ENCODE measurements around the gene NAT14.

Gene NAT14

DNA sequence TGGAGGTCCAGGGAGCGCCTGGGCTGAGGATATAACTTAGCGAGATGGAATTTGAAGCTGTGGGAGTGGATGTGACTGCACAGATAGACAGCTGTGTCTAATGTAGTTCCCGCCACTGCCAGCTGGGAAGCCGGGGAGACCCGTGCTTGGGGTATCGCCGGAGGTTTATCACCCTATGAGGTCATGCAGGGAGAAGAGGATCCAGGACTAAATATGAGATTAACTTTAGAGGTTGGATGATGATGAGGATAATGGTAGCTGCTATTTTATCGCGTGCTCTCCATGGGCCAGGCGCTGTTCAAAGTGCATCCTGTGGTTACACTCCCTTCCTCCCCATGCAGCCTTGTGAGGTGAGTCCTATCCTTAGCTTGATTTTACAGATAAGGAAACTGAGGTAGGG lies 23.1 kb downstream of the NAT14 start:
- TF ChIP-seq ELF4 (IDR thresholded peaks at IDR 0.05) (no peak), HDGF (IDR thresholded peaks at IDR 0.05; ENCODE audit: borderline replicate concordance) (no peak), FOXM1 (IDR thresholded peaks at IDR 0.05; ENCODE audit: borderline replicate concordance) (no peak), SP1 (IDR thresholded peaks at IDR 0.05) (no peak), BHLHE40 (IDR thresholded peaks at IDR 0.05; ENCODE audit: borderline replicate concordance) (no peak), NFRKB (IDR thresholded peaks at IDR 0.05) (no peak), TARDBP (IDR thresholded peaks at IDR 0.05) (no peak), CTBP1 (IDR thresholded peaks at IDR 0.05; ENCODE audit: borderline replicate concordance) (no peak), ZNF384 (IDR thresholded peaks at IDR 0.05) (no peak), SUZ12 (IDR thresholded peaks at IDR 0.05) (no peak), FOXA1 (IDR thresholded peaks at IDR 0.05) (no peak), LEF1 (IDR thresholded peaks at IDR 0.05; ENCODE audit: borderline replicate concordance) (no peak), ARNT (IDR thresholded peaks at IDR 0.05) (no peak), L3MBTL2 (conservative IDR thresholded peaks at IDR 0.05) (no peak), FOXK2 (IDR thresholded peaks at IDR 0.05) (no peak)
- TF ChIP-seq, protein P1, sequence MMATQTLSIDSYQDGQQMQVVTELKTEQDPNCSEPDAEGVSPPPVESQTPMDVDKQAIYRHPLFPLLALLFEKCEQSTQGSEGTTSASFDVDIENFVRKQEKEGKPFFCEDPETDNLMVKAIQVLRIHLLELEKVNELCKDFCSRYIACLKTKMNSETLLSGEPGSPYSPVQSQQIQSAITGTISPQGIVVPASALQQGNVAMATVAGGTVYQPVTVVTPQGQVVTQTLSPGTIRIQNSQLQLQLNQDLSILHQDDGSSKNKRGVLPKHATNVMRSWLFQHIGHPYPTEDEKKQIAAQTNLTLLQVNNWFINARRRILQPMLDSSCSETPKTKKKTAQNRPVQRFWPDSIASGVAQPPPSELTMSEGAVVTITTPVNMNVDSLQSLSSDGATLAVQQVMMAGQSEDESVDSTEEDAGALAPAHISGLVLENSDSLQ (IDR thresholded peaks at IDR 0.05) = no peak
- no peak for DNase-seq (ENCODE audit: extremely low spot score)
- POLR2A ChIA-PET = interaction anchor here (1.0 to 1.4 kb wide), 3 partner anchors 21 to 91 kb away, joined by 3 read pairs; partner anchors contain the start of genes FIZ1 and NAT14
- CTCF ChIA-PET = interaction anchor here (0.8 kb wide), 1 partner anchor 40 kb away, joined by 4 read pairs; no protein-coding TSS in a partner anchor

DNA sequence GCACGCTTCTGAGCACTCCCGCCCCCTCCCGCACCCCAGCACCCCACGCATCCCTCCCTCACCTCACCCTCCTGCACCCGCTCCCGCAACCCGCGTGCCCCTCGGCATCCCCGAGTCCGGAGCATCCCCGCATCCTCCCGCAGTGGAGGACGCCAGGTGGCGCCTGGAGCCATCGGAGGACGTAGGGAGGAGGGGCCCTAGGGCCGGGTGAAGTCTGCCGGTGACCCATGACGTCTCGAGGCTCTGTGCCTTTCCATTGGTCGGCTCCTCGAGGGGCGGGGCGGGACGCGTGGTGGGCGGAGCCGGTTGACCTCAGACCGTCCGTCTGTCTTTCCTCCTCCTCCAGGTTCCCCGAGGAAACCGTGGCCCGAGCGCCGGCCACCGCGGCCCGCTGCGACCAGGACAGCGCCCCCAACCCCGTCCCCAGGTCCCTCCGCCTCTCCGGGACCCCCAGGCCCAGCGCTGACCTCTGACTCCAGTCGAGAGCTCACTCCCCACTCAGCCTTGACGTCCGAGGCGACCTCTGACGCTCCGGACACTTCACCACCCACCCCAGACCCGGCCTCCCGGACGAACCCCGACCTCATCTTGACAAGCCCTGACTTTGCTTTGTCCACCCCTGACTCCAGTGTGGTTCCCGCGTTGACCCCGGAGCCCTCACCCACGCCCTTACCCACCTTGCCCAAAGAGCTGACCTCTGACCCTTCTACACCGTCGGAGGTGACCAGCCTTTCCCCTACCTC lies 32.1 kb downstream of the NAT14 start:
- DNase-seq (ENCODE audit: extremely low spot score) = peak; percentile 99
- CTCF ChIA-PET = interaction anchor here (1.3 kb wide), 1 partner anchor 89 kb away, joined by 4 read pairs; no protein-coding TSS in a partner anchor
- TF ChIP-seq SUZ12 (IDR thresholded peaks at IDR 0.05) (no peak), ELF4 (IDR thresholded peaks at IDR 0.05) (no peak), ARNT (IDR thresholded peaks at IDR 0.05) (no peak), HDGF (IDR thresholded peaks at IDR 0.05; ENCODE audit: borderline replicate concordance) (no peak), ZNF384 (IDR thresholded peaks at IDR 0.05) (no peak), NFRKB (IDR thresholded peaks at IDR 0.05) (no peak), TARDBP (IDR thresholded peaks at IDR 0.05) (no peak), CTBP1 (IDR thresholded peaks at IDR 0.05; ENCODE audit: borderline replicate concordance) (no peak), SP1 (IDR thresholded peaks at IDR 0.05) (no peak), BHLHE40 (IDR thresholded peaks at IDR 0.05; ENCODE audit: borderline replicate concordance) (no peak), FOXK2 (IDR thresholded peaks at IDR 0.05) (no peak), L3MBTL2 (conservative IDR thresholded peaks at IDR 0.05) (no peak), FOXM1 (IDR thresholded peaks at IDR 0.05; ENCODE audit: borderline replicate concordance) (no peak), LEF1 (IDR thresholded peaks at IDR 0.05; ENCODE audit: borderline replicate concordance) (no peak), FOXA1 (IDR thresholded peaks at IDR 0.05) (no peak)
- TF ChIP-seq, protein P1 (IDR thresholded peaks at IDR 0.05) = no peak
- POLR2A ChIA-PET = interaction anchor here (0.9 kb wide), 1 partner anchor 89 kb away, joined by 3 read pairs; no protein-coding TSS in a partner anchor

DNA sequence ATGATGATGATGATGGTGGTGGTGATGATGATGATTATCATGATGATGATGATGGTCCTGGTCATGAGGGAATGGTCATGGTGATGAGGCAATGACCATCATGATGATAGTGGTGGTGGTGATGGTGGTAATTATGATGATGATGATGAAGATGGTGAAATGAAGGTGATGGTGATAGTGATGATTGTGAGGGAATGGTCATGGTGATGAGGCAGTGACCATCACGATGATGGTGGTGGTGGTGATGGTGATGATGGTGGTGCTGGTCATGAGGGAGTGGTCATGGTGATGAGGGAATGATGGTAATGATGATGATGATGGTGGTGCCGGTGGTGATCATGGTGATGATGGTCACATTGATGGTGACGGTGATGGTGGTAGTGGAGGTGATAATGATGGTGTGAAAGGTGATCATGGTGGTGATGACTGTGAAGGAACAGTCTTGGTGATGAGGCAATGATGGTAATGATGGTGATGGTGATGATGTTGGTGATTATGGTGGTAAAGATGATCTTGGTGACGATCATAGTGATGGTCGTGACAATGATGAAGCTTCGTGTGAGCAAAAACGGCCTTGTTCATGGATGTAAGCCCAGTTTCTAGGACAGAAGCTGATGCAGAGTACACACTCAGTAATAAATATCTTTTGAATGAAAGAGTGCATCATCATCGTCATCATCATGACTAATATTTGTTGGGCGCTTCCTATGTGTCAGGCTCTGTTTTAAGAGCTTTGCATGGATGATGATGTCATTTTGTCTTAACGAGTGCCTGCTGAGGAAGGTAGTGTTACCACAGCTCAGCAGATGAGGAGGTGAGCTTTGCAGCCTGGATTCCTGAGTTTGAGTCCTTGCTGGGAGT lies 34.7 kb downstream of the NAT14 start:
- CTCF ChIA-PET = no interaction called here

DNA sequence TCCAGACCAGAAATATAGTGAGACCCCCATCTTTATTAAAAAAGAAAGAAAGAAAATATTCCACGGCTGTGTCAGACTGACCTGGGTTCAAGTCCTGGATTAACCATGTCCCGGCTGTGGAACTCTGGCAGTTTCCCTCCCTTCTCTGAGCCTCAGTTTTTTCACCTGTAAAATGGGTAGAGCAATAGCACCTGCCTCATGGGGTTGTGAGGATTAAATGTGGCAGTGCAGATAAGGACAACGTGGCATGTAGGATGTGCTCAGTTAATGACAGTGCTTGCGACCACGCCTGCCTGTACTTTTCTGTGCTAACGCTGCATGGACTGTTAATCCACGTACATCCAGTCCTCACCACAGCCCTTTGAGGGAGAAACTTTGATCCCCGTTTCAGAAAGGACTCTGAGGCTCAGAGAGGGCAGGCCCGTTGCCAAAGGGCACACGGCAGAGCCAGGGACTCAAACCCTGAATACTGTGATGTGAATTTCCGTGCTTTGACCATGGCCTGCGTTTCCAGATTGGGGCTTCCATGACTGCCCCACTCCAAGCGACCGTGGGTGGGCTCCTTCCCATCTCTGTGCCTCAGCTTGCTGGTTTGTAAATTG lies 35.8 kb downstream of the NAT14 start:
- TF ChIP-seq SUZ12 (IDR thresholded peaks at IDR 0.05) (no peak), LEF1 (IDR thresholded peaks at IDR 0.05; ENCODE audit: borderline replicate concordance) (no peak), SP1 (IDR thresholded peaks at IDR 0.05) (no peak), FOXM1 (IDR thresholded peaks at IDR 0.05; ENCODE audit: borderline replicate concordance) (no peak), BHLHE40 (IDR thresholded peaks at IDR 0.05; ENCODE audit: borderline replicate concordance) (no peak), TARDBP (IDR thresholded peaks at IDR 0.05) (no peak)
- TF ChIP-seq, protein P1 (IDR thresholded peaks at IDR 0.05) = no peak
- DNase-seq (ENCODE audit: extremely low spot score) = no peak
- ChIA-PET POLR2A (interaction anchor here (1.1 kb wide), 1 partner anchor 60 kb away, joined by 5 read pairs; the partner anchor contains the start of gene ZNF579), CTCF (no interaction called here)

More for the DNA sequence above, 34.7 kb downstream of the NAT14 start:
- no peak for DNase-seq (ENCODE audit: extremely low spot score)
- TF ChIP-seq FOXM1 (IDR thresholded peaks at IDR 0.05; ENCODE audit: borderline replicate concordance) (no peak), CTBP1 (IDR thresholded peaks at IDR 0.05; ENCODE audit: borderline replicate concordance) (peak; percentile 46; the same call in 1 of the 2 replicates)
- POLR2A ChIA-PET = interaction anchor here (0.9 to 1.2 kb wide), 3 partner anchors 43 to 80 kb away, joined by 3 to 5 read pairs (median 5); partner anchors contain the start of genes FIZ1, ZNF524, ZNF579 and ZNF628

DNA sequence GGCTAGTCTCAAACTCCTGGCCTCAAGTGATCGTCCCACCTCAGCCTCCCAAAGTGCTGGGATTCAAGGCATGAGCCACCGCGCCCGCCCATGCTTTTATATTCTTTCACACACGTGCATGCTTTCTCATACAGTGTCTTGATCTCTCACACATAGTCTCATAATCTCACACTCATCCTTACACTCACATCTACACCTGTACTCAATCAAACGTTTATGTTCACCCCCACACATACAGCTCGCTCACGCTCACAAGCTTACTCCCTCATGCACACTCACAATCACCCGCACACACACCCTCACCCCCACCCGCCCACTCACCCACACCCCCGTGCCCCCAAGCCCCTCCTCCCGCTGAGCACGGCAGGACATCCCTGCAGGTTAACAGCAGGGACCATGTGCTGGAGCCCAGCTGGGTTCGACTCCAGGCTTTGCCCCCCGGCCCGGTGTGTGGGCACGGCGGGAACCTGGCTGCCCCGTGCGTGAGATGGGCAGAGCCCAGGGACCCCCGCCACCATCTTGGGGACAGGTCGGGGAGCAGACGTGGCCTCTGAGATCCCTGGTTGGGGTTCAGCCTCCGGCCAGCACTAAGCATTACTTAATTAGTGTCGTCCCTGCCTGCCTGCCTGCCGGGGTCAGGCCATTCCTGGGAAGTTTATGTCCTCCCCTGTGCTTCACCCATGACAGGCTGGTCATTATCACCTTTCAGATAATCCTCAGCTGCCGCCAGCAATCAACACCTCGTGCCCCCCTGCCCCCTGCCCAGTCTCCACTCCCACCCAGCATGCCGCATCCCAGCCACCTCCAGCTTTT lies 40.5 kb downstream of the NAT14 start:
- no peak for DNase-seq (ENCODE audit: extremely low spot score)
- no peak for TF ChIP-seq L3MBTL2 (conservative IDR thresholded peaks at IDR 0.05)
- TF ChIP-seq ZNF384 (IDR thresholded peaks at IDR 0.05) = no peak
- ChIA-PET POLR2A (no interaction called here), CTCF (no interaction called here)

Measured in HEK293T (cell line).